Fibroblast of skin of right biceps (primary cell): ENCODE data around the gene RANBP17.

Source experiments
- DNase-seq: peaks from one replicate; pipeline ENCODE4 v3.0.0-alpha.2; 2013

RANBP17 gene

DNA sequence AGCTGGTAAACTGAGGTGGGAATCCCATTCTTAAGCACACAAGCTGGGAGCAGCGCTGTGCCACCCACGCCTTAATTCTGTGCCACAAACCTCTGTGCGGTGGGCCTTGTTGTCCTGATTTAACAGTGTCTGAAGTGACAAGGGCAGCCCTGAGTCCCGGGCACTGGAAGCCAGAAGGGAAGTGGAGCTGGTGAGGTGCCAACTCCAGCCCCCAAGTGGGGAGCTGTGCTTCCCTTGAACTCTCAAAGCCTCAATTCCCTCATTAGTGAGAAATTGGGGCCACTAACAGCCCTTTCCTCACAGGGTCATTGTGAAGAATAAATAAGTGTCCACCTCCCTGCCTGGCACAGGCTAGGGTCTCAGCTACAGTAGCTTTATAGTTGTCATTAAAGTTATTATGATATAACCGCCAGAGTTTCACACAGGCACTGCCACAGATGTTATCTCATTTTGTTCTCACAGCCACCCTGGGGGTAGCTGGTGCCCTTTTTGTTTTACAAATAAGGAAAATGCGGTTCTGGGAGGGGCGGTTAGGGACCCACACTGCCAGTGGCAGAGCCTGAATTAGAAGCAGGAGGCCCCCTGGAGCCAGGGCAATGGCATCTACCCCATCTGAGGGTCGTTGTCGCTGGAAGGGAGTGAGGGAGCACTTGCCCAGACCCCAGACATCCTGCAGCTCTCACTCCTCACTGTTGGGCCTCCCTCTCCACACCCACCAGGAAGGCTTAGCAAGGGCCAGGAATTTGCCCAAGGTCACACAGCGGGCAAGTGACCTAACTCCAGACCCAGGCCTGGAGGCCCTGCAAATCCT, 445.2 kb downstream of the RANBP17 start:
- no peak for DNase-seq

DNA sequence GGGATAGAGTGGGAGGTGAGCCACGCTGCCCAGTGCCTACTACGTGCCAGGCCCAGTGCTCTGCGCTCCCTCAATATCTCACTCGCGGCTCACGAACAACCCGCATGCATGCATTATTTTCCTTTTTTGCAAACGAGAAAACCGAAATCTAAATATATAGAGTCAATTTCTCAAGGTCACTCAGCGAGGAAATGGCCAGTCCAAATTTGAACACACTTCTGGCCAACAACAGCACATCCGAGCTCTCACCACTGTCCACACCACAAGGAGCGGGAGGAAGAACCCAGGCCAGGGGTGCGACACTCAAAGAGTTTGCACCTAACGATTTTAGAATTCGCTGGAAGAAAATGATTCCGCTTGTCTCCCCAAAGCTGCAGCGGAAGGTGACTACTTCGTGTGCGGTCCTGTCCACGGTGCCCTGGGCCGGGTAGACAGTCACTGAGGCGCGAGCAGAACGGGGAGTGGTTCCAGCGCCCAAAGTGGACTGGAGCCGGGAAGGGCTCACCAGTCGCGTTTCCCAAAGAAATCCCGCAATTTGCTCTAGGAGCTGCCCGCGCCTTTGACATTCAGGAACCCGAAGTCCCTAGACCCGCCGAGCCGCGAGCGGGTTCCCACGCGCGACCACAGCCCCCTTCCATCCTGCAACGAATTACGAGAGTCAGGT, 446.1 kb downstream of the RANBP17 start:
- no peak for DNase-seq

DNA sequence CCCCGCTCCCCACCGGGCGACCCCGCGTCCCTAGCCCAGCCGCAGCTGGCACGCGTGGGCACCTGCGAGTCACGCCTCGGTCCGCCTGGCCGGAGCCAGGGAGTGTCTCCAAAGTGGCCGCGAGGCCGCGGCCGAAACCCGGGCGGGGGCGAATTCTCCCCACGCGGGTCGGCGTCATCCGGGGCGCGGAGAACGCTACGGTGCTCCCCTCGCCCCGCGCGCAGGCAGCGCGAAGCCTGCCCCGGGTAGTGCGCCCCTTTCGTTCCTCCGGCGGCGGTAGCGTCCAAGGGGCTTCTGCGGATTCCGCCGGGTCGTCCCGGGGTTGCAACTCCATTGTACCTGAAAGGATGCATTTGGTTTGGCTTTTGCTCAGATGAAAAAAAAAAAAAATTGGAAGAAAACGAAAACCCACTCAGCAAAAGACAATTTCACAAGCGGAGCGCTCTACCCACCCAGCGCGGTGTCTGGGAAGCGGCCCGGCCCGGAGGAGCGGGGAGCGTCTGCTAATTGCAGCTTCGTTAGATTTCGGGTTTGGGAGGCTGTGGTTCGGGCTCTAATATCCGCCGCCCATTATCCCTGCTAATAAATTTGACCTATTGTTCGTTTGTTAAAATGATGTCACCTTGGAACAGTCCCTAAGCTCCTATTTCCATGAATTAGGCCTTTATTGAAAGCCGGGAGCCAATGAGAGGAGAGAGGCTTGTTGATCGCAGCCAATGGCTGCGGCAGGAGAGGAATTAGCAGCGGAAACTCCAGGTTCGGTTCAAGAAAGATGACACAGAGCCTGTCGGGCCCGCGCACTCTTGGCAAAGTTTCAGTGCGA, 446.8 kb downstream of the RANBP17 start, which contains the start of gene TLX3:
TLX3 (plus strand) TSS at position 796 of the 823 bp plus-strand sequence. CDS start 118 bp downstream, outside the sequence.
- DNase-seq = peak; percentile 54

DNA sequence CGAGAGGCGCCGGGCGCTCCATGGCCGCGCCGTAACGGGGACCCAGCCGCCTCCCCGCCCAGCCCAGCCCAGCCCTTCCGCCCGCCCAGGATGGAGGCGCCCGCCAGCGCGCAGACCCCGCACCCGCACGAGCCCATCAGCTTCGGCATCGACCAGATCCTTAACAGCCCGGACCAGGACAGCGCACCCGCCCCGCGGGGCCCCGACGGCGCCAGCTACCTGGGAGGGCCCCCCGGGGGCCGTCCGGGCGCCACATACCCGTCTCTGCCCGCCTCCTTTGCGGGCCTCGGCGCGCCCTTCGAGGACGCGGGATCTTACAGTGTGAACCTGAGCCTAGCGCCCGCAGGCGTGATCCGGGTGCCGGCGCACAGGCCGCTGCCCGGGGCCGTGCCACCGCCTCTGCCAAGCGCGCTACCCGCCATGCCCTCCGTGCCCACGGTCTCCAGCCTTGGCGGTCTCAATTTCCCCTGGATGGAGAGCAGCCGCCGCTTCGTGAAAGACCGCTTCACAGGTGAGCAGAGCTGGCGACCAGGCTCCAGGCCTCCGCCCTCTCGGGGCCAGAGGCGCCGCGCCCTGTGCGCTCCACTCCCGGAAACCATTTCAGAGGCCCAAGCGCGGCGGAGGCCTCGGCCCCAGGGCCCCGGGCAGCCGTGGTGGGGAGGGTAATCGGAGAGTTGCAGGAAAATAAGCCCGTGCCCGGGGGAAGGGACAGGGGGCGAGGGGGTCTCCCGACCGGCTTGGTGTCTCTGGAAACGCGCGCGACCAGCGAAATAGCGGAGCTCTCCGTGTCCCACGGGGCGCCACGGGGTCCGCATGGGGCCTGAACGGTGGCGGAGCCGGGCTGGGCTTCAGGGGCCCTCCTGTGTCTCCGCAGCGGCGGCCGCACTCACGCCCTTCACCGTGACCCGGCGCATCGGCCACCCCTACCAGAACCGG, 447.7 kb downstream of the RANBP17 start:
- DNase-seq = no peak

DNA sequence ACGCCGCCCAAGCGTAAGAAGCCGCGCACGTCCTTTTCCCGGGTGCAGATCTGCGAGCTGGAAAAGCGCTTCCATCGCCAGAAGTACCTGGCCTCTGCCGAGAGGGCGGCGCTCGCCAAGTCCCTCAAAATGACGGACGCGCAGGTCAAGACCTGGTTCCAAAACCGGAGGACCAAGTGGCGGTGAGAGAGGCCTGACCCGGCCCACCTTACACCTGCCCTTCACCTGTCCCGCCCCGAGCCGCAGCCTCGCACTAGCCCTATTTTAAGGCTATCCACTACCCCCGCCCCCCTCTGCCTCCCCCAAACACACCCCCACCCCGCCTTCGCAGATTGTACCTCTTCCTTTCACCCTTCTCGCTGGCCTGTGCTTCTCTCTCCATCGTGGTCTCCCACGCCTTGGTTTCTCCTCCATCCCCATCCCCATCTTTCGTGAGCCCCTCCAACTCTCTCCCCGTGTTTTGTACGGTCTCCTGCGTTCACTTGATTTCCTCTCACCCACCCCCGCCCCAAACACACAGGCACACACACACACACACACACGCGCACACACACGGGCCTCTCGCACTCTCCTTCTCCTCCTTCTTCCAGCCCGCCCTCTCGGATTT, 448.5 kb downstream of the RANBP17 start:
- no peak for DNase-seq

DNA sequence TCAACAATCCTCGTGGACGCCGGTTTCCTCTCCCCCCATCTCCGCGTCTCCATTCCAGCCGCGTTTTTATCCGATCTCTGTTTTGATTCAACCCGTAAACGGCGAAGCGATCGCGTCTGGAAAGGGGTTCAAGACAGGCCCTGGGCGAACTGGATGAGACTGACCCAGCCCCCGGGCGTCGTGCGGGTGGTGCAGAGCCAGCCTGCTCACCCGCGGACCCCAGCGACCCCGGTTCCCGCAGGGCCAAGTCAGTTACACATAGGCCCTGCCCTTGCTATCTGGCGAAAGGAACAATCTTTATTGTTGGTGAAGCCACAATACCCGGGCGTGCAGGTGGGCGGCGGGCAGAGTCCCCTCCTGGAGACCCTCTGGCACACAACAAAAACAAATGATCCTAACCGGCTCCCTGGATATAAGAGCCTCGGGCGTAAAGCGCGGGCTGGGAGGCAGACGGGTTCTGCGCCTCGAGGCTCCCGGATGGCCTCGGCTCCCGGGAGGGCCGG, 449.1 kb downstream of the RANBP17 start:
- no peak for DNase-seq

DNA sequence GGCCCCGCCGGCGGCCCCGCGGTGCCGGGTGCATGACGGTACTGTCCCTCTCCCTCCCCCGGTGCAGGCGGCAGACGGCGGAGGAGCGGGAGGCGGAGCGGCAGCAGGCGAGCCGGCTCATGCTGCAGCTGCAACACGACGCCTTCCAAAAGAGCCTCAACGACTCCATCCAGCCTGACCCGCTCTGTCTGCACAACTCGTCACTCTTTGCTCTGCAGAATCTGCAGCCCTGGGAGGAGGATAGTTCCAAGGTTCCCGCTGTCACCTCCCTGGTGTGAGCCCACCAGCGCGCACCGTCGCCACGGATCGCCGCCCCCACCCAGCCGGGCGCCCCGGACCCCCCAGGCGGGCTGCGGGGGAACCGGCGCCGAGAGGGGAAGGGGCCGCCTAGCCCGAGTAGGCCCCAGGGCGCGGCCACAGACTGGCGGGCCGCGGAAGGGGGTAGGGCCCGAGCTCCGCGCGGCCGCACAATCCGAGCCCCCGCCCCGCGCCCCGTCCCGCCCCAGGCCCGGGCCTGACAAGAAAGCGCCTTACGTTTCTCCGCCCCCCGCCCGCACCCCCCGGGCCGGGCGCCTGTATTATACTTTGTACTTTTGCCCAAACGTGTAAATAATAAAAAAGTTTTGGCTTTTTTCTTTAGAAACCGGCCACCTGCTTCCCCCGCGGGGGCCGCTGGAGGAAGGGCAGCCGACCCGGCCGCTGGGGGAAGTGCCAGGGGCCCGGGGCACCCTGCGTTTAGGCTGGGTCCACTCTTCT, 449.7 kb downstream of the RANBP17 start:
- DNase-seq = peak; percentile 36

DNA sequence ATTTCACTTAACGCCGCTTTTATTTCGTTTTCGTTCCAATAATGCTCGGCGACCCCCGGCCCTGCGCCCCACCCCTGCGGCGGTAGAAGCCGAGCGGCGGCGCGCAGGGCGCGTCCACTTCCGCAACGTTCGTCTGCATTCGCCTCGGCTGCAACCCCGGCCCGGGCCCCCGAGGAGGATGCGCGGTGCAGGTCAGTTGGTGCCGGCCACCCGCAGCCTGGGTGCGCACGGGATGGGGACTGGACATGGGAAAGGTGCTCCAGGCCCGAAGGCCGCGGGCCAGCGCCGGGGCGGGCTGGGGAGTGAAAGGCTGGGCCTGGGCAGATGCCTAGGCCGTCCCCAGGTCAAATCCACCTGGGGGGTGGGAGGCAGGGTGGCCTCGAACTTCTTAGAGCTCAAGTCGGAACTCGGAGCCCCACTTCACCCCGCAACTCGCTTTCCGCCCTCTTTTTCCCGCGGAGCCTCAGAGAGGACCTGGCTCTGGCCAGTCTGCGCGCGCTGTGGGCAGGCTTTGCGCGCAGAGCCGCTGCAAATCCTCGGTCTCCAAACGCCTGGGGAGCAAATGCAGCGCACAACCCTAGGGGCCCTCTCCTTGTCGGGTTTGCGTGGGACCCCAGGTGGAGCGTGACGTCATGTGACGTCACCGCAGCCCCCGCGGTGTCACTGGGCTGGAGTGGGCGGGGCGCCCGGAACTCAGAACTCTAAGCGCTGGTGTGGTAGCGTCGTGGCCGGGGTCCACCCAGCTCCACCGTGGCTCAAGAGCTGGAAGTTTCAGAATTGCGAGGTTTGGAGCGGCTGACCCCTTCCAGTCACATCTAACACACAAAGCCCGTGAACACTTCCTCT, 450.5 kb downstream of the RANBP17 start:
- no peak for DNase-seq

DNA sequence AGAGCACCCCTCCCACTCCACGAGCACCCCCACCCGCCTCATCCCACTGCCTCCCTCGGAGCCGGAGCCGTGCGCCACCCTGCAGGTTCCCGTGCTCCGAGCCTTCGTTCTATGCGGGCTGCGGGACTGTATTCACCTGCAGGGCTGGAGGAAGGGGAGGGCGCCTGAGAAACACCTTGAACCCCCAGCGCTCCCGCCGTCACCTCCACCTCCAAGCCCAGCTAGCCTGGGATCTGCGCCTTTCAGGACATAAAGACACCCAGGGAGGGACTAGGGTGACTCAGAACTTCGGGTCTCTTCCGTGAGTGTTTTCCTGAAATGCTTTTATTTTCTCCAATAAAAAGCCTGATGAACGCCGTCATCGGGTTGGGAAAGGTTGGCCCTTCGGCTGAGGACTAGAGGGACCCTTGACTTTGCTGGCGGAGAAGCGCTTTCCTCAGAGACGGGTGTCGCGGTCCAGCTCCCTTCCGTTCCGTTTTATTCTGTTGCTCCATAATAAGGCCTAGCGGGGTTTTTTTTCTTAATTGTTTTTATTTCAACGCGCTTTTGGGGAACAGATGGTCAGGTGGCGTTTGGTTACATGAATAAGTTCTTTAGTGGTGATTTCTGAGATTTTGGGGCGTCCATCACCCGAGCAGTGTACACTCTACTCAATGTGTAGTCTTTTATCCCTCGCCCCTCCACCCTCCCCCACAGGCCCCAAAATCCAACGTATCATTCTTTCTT, 451.8 kb downstream of the RANBP17 start:
- DNase-seq = no peak

DNA sequence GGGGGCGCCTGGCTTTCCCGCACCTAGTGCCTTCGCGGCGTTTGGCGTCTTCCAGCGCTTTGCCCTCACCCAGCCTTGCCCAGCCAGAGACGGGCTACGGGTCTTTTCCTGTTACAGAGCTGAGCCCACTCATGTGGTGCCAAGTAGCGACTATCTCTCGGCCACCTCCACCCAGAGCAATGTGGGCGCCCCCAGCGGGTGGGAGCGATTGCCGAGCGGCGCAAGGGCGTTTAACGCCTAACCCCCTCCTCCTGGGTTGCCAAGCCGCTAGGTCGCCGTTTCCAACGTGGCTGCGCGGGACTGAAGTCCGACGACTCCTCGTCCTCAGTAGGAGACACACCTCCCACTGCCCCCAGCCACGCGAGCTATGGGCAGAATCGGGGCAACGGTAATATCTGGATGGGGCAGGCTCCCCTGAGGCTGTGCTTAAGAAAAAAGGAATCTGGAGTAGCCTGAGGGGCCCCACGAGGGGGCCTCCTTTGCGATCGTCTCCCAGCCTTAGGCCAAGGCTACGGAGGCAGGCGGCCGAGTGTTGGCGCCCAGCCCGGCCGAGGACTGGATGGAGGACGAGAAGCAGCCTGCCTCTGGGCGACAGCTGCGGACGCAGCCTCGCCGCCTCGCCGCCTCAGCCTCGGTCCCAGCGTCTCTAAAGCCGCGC, 453.0 kb downstream of the RANBP17 start:
- no peak for DNase-seq

DNA sequence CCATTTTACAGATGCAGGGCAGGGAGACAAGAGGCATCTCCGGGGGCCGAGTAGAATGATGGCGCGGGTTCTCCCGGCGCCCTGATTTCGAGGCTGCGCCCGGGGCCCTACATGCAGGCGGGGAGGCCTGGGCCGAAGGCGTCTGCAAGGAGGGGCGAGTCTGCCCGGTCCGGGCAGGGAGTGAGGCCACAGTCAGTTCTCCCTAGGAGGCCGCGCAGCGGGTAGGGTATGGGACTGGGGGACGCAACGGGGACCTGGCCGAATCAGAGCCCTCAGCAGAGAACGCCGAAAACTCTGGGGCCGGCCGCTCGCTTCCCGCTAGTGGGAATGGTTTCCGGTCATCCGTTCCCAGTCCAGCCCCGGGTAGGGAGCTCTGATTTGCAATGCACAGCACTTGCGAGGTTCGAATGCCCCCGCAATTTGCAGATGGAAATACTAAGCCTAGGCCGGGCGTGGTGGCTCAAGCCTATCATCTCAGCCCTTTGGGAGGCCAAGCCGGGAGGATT, 453.6 kb downstream of the RANBP17 start:
- no peak for DNase-seq

DNA sequence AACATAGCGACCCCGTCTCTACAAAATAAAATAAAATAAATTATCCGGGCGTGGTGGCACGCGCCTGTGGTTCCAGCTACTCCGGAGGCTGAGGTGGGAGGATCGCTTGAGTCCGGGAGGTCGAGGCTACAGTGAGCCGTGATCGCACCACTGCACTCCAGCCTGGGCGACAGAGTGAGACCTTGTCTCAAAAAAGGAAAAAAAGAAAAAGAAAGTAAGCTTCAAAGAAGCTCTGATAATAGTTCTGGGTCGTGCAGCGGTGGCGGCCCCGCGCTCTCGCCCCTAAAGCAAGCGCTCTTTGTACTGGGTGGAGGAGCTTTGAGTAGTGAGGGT, 454.1 kb downstream of the RANBP17 start:
- no peak for DNase-seq

DNA sequence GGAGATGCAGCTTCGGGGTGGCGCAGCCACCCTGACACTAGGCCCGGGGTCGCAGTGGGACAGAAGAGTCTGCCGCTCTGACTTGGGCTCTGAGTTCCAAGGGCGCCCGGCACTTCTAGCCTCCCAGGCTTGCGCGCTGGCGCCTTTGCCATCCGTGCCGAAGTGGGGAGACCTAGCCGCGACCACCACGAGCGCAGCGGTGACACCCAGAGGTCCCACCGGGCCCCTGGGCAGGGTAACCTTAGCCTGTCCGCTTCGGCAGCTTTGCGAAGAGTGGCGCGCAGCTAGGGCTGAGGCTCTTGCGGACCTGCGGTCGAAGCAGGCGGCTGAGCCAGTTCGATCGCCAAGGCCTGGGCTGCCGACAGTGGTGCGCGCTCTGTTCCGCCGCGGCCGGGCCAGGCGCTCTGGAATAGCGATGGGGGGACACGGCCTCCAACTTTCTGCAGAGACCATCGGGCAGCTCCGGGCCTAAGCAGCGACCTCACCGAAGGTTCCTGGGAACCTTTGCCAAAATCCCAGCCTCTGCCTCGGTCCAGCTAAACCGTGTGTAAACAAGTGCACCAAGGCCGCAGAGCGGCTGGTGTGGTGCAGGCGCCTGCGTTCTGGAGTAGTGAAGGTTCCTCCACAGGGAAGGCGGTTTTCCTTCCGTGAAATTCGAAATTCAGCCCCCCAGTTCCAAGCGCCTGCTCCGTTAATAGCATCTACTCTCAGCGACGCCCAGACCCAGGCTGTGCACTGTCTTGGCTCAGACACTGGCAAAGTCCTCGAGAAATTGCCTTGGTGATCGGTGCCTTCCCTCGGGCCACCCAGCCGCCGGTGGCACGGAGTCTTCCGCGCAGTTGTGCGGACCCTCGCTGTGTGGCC, 454.7 kb downstream of the RANBP17 start:
- no peak for DNase-seq

DNA sequence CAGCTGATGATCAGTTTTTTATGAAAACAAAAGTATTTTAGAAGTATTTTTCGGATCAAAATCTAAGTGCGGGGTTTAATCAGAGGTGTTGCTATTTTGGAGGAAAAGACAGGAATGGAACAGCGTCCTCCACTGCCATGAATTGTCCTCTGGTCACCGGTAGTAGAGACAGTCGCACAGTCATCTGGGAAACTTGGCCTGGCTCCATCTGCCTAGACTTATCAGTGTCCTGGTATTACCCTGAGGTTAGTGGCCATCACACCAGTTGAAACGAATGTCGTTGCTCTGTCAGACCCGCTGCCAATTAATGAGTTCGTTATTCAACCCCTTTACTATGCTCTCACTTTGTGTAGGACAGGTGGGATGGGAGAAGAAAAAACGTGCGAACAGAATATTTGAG, 455.4 kb downstream of the RANBP17 start:
- DNase-seq = no peak

DNA sequence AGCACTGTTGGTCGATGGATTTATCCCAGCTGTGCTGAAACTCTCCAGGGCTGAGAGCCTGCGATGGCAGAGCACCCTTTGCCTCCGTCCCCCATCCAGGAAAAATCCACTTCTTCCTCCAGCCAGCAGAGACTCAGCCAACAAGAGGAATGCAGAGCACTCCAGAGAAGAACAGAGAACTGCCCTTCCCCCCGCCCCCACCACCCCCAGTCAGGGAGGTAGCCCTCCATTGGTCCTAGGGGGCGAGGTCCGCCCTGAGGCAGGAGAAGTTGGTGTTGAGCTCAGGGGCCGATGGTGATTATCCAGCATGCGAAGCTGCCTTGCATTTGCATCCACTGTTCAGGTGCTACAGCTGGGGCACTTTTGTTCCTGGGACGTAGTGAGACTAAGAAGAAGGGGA, 456.2 kb downstream of the RANBP17 start:
- no peak for DNase-seq

DNA sequence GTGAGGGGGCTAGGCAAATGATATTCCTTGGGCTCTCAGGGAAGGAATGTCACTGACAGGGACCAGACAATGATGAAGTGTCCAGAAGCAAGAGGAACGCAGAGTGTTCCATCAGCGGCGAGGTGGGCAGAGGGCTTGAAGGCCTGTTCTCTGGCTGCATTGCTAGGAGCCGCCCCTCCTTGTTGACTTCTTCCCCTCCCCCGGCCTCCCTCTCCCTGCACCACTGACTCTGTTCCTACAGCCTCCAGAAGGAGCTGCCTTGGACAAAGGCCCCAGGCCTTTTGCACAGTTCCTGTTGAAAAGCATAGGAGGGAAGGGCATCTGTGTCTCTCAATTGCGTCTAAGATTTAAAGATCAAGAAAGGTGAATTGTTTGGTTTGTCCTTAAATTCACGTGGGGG, 459.6 kb downstream of the RANBP17 start:
- no peak for DNase-seq

DNA sequence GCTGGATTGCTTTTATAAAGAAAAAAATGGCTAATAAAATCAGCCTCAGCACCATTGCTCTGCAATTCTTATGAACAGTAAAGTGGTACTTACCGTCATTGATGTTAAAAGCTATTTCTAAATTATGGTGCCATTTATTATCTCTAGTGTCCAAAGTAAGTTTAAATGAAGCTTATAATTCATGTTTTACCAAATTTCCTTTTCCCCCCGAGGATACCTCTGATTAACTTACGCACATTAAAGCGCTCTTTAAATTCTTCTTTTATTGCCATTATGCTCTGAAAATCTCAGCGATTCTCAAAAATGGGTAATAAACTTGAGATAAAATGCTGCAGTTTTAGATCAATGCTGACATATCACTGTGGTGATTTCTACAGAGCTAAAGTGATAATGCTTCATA, 460.7 kb downstream of the RANBP17 start:
- no peak for DNase-seq

DNA sequence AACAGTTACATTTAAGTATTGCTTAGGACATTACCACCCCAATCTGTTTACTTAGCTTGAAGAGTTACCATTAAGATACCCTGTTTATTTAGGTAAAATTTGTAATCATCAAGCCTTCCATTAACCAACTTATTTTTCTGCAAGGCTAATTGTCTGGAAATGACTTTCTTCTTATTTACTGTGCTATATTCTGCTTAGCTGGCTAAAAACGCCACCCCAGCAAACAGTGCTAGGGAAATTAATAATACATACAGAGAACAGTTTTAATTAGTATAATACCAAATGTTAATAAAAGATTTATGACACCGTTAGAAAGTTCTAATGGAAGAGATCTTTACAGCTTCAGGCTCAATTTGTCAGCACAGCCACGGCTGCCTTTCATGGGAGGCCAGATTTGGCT, 461.2 kb downstream of the RANBP17 start:
- no peak for DNase-seq
